Heart left ventricle (tissue), 13 donors: ENCODE data around the gene SLC43A3.

Experiments used
- CTCF ChIP-seq, 12 donors: fragments of 200-600 bp; sonication (generic) in 4 of 12; IDR thresholded peaks; one replicate each; pipeline versions ENCODE4 v1.5.0 to v1.8.0; 2018 to 2022; ENCODE audit warnings: antibody characterized with exemption in 12 of 12, mild to moderate bottlenecking in 5 of 12
- POLR2A ChIP-seq, 2 donors: fragments of 450-650 bp; IDR thresholded peaks; one replicate each; pipeline ENCODE4 v1.6.1; 2017; ENCODE audit warnings: antibody characterized with exemption in 2 of 2, mild to moderate bottlenecking in 2 of 2, moderate library complexity in 2 of 2
- donor health status: ischemic (EF 13 %, LVEDD 7.1; RV severe dilation, severe dysfunction).
- donor health status: DM: no; HTN: yes; CAD: no.
- donor health status: DM: no; HTN: no; CAD: no.
- donor health status: ischemic (EF 25% LVEDD 6.9; RV normal size, moderate dysfunction).
- donor health status: ischemic (EF 25% LVEDD 5.7; RV mildly dilated, moderate dysfunction).
- donor health status: ischemic (EF 35%, LVEDD 5.7; RV mildly dilated, moderate dysfunction).
- donor health status: nonischemic (EF 11% LVEDD 7.7; RV severe dilation, severe dysfunction).
- donor health status: DM: yes; HTN: yes; CAD: no.
- donor health status: PGD.
- donor health status: ischemic (EF 29% LVEDD 5.4; RV normal size, mild dysfunction).
- donor health status: nonischemic (EF 23%, LVEDD 6.1; RV moderate dilation, normal function).

- TF ChIP-seq CTCF (IDR thresholded peaks at IDR 0.05) (no peak), POLR2A (IDR thresholded peaks at IDR 0.05) (no peak)
Measured at GRCh38 chr11:57374966-57375365, 52.0 kb downstream of the SLC43A3 start.
